HL-60 (cell line): ENCODE data around the gene CRYBA4.

Source experiments
- DNase-seq, 2 experiments: peaks; one replicate each; pipeline ENCODE4 v3.0.0-alpha.2; 2010 to 2020; ENCODE audit warnings: low read depth in 1 of 2, low spot score in 1 of 2
- H3K27ac ChIP-seq: fragments of 250-450 bp; sonication (Bioruptor Pico); replicated peaks from 2 replicates; pipeline ENCODE4 v1.5.1; 2020; ENCODE audit warnings: mild to moderate bottlenecking, moderate library complexity
- H3K27me3 ChIP-seq: fragments of 250-450 bp; sonication (Bioruptor Pico); 2 replicates; pipeline ENCODE4 v1.5.1; 2021; ENCODE audit warnings: mild to moderate bottlenecking, moderate library complexity; ENCODE audit not compliant: insufficient read depth, poor library complexity, severe bottlenecking
- H3K4me3 ChIP-seq: replicated peaks from 2 replicates; pipeline ENCODE4 v1.5.1; 2011; ENCODE audit warnings: mild to moderate bottlenecking, control low read depth, low read length; ENCODE audit not compliant: insufficient read depth
- CTCF ChIP-seq: IDR thresholded peaks from one replicate; pipeline ENCODE4 v1.5.1; 2011; ENCODE audit warnings: low read length, control low read depth, inconsistent platforms; ENCODE audit not compliant: insufficient read depth
- GABPA ChIP-seq: IDR thresholded peaks from 2 replicates; pipeline ENCODE4 v1.6.1; 2012; ENCODE audit warnings: low read depth
- POLR2AphosphoS5 ChIP-seq: IDR thresholded peaks from 2 replicates; pipeline ENCODE4 v1.6.1; 2012; ENCODE audit warnings: low read depth
- REST ChIP-seq: IDR thresholded peaks from 2 replicates; pipeline ENCODE4 v1.6.1; 2012; ENCODE audit warnings: low read depth; ENCODE audit not compliant: insufficient replicate concordance
- SPI1 ChIP-seq: IDR thresholded peaks from 2 replicates; pipeline ENCODE4 v1.6.1; 2012; ENCODE audit warnings: low read depth, mild to moderate bottlenecking, borderline replicate concordance

Gene CRYBA4

GRCh38 chr22:26581633-26582168, 40.1 kb upstream of the CRYBA4 start:
- Histone ChIP-seq H3K27me3 (no peaks in the 10 kb centered on the region), H3K4me3 (no peak overlapping the region), H3K27ac (no peak overlapping the region)
- TF ChIP-seq GABPA (no peak), SPI1 (no peak), REST (no peak)
- no peak for DNase-seq

GRCh38 chr22:26584010-26584409, 37.8 kb upstream of the CRYBA4 start:
- H3K27me3 ChIP-seq: no peaks in the 10 kb centered on the region
- H3K4me3 ChIP-seq: no peak overlapping the region
- H3K27ac ChIP-seq: no peak overlapping the region
- TF ChIP-seq GABPA (no peak), CTCF (no peak), POLR2AphosphoS5 (no peak), REST (no peak), SPI1 (no peak)
- DNase-seq: no peak

- no peak for DNase-seq
- H3K27me3 ChIP-seq: no peaks in the 10 kb centered on the region
- no peak overlapping the region for H3K4me3 ChIP-seq
- H3K27ac ChIP-seq: no peak overlapping the region
- TF ChIP-seq CTCF (no peak), REST (no peak), POLR2AphosphoS5 (no peak), SPI1 (no peak), GABPA (no peak)
Observed at GRCh38 chr22:26585104-26585790, 36.5 kb upstream of the CRYBA4 start.
